Measurements from ENCODE around the gene TMEM250.

Gene TMEM250

GRCh38 chr9:136131629-136132511 is 13.2 kb upstream of the TMEM250 start:
- no peak for FAIRE-seq

GRCh38 chr9:136129176-136129575 is 10.5 kb upstream of the TMEM250 start:
- no peak for FAIRE-seq

GRCh38 chr9:136128436-136128835 is 9.8 kb upstream of the TMEM250 start:
- FAIRE-seq = no peak

GRCh38 chr9:136127313-136127712 is 8.6 kb upstream of the TMEM250 start:
- FAIRE-seq = no peak

- no peak for FAIRE-seq
Observed at GRCh38 chr9:136124976-136125692, 6.5 kb upstream of the TMEM250 start.

GRCh38 chr9:136122425-136123383 is 4.0 kb upstream of the TMEM250 start:
- FAIRE-seq = no peak

- no peak for FAIRE-seq
Observed at GRCh38 chr9:136121801-136122200, 3.1 kb upstream of the TMEM250 start.

GRCh38 chr9:136120438-136120844 is 1.8 kb upstream of the TMEM250 start:
- FAIRE-seq = no peak

- FAIRE-seq = no peak
Observed at GRCh38 chr9:136119883-136120393, 1.3 kb upstream of the TMEM250 start.

GRCh38 chr9:136119061-136119882 is 597 bp upstream of the TMEM250 start:
- FAIRE-seq = no peak

- FAIRE-seq = no peak
Observed at GRCh38 chr9:136117916-136118319, 757 bp downstream of the TMEM250 start.

GRCh38 chr9:136117291-136117915 is 1.3 kb downstream of the TMEM250 start:
- FAIRE-seq = no peak

- FAIRE-seq = no peak
Observed at GRCh38 chr9:136116360-136117098, 2.1 kb downstream of the TMEM250 start.

GRCh38 chr9:136115641-136116359 is 2.9 kb downstream of the TMEM250 start:
- no peak for FAIRE-seq

GRCh38 chr9:136115206-136115605 is 3.5 kb downstream of the TMEM250 start:
- no peak for FAIRE-seq

- no peak for FAIRE-seq
Observed at GRCh38 chr9:136114610-136115009, 4.1 kb downstream of the TMEM250 start.

- FAIRE-seq = no peak
Observed at GRCh38 chr9:136112541-136112940, 6.1 kb downstream of the TMEM250 start.

GRCh38 chr9:136111910-136112309 is 6.8 kb downstream of the TMEM250 start:
- FAIRE-seq = no peak

GRCh38 chr9:136111190-136111589 is 7.5 kb downstream of the TMEM250 start:
- FAIRE-seq = no peak
